Measurements from ENCODE around the gene CDK16. TPM values are rescaled to one million over a fixed set of nuclear protein-coding genes. Genes with fewer than 3 reads are reported as not detected.

CDK16 gene
- total and polyA plus RNA-seq, 8 donors, result 29.9 to 47.9 (median 37.1) TPM

DNA sequence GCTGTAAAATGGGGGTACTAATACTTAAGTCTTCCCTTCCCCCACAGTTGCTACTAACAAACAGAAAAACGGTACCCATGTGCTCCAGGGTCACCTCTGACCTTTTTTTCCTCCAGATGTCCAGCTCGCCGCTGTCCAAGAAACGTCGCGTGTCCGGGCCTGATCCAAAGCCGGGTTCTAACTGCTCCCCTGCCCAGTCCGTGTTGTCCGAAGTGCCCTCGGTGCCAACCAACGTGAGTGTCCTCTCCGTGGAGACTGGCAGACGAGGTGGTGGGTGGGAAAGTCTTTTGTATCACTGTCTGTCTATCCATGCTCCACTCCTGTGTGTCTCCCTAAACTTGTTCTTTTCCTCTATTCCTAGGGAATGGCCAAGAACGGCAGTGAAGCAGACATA is 19.8 kb upstream of the CDK16 start:
- 82 to 92% methylated on average over 15 of the region's 15 CpGs for WGBS, 2 donors
- TF ChIP-seq, protein P1, sequence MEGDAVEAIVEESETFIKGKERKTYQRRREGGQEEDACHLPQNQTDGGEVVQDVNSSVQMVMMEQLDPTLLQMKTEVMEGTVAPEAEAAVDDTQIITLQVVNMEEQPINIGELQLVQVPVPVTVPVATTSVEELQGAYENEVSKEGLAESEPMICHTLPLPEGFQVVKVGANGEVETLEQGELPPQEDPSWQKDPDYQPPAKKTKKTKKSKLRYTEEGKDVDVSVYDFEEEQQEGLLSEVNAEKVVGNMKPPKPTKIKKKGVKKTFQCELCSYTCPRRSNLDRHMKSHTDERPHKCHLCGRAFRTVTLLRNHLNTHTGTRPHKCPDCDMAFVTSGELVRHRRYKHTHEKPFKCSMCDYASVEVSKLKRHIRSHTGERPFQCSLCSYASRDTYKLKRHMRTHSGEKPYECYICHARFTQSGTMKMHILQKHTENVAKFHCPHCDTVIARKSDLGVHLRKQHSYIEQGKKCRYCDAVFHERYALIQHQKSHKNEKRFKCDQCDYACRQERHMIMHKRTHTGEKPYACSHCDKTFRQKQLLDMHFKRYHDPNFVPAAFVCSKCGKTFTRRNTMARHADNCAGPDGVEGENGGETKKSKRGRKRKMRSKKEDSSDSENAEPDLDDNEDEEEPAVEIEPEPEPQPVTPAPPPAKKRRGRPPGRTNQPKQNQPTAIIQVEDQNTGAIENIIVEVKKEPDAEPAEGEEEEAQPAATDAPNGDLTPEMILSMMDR (IDR thresholded peaks at IDR 0.05), result no peak
- H3K27ac ChIP-seq, result no peak overlapping the region
- H3K27me3 ChIP-seq, result no peaks in the 10 kb centered on the region
- no peaks in the 10 kb centered on the region for H3K9me3 ChIP-seq
- no peak for ATAC-seq
- DNase-seq, result peak in 1 of 6 donors; percentile 40
- intact Hi-C loops (cut with DNase I), result loop anchor here in 1 of 3 donors (10.0 kb wide), 1 partner anchor 176 kb away; the partner anchor contains the start of gene ZNF157
- H3K4me1 ChIP-seq, result peaks cover 0 to 25% (median 11%) of the 10 kb centered on the region in 3 donors
- no peak overlapping the region for H3K4me3 ChIP-seq
- peaks cover 7 to 52% (median 41%) of the 10 kb centered on the region in 3 donors for H3K36me3 ChIP-seq
- FAIRE-seq, result no peak

DNA sequence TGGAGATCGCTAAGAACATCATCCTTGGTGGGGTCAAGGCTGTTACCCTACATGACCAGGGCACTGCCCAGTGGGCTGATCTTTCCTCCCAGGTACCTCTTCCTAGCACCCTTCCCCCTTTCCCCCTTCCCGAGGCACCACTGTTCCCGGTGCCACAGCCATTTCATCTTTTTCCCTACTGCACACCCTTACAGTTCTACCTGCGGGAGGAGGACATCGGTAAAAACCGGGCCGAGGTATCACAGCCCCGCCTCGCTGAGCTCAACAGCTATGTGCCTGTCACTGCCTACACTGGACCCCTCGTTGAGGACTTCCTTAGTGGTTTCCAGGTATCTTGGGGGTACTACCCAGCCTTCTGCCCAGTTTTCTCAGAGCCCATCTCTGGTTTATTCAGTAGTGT is 19.2 kb upstream of the CDK16 start:
- H3K4me3 ChIP-seq, result no peak overlapping the region
- H3K36me3 ChIP-seq, result peaks cover 7 to 58% (median 43%) of the 10 kb centered on the region in 3 donors
- no peak for ATAC-seq
- intact Hi-C loops (cut with DNase I), result loop anchor here in 1 of 3 donors (10.0 kb wide), 1 partner anchor 176 kb away; the partner anchor contains the start of gene ZNF157
- no peak for FAIRE-seq
- no peak for DNase-seq
- H3K4me1 ChIP-seq, result peaks cover 0 to 25% (median 11%) of the 10 kb centered on the region in 3 donors
- 89 to 96% methylated on average over 10 of the region's 10 CpGs for WGBS, 2 donors
- TF ChIP-seq, protein P1 (IDR thresholded peaks at IDR 0.05), result no peak
- H3K27ac ChIP-seq, result no peak overlapping the region
- H3K9me3 ChIP-seq, result no peaks in the 10 kb centered on the region
- H3K27me3 ChIP-seq, result no peaks in the 10 kb centered on the region

DNA sequence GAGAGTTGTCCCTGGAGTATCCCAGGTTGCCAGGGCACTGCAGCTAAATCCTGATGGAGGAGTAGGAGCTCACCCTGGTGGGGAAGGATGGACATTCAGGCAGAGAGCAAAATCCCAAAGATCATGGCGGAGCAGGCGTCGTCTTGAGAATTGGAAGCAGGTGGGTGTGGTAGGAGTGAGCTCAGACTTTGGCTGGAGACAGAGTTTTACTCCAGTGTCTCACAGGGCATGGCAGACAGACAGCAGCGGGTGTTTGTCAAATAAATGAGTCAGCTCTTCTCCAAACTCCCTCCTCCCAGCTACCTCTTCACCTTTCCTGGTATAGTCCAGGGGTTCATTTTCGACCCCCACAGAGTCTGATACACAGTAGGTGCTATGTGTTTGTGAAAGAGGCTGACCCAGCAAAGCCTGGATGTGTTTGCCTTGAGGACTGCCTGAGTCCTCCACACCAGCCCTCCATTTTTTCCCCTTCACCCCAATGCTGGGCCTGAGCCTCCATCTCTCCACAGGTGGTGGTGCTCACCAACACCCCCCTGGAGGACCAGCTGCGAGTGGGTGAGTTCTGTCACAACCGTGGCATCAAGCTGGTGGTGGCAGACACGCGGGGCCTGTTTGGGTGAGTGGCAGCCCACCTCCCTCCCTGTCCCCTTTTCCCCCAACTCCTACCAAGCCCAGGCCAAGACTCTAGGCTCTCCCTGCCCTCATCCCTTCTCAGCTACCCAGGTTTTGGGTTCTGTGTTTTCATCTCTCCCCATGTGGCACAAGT is 17.9 kb upstream of the CDK16 start:
- Histone ChIP-seq H3K27ac (no peak overlapping the region), H3K4me1 (peaks cover 0 to 16% (median 5%) of the 10 kb centered on the region in 3 donors), H3K9me3 (no peaks in the 10 kb centered on the region), H3K36me3 (peaks cover 7 to 68% (median 43%) of the 10 kb centered on the region in 3 donors), H3K27me3 (no peaks in the 10 kb centered on the region), H3K4me3 (no peak overlapping the region)
- intact Hi-C loops (cut with DNase I), result no loop called here
- no peak for FAIRE-seq
- peak in 1 of 6 donors; percentile 33 for DNase-seq
- WGBS, 2 donors, result 82 to 91% methylated on average over 9 of the region's 9 CpGs
- ATAC-seq, result peak in 2 of 4 donors; percentile 43 to 61
- TF ChIP-seq, protein P1 (IDR thresholded peaks at IDR 0.05), result no peak

DNA sequence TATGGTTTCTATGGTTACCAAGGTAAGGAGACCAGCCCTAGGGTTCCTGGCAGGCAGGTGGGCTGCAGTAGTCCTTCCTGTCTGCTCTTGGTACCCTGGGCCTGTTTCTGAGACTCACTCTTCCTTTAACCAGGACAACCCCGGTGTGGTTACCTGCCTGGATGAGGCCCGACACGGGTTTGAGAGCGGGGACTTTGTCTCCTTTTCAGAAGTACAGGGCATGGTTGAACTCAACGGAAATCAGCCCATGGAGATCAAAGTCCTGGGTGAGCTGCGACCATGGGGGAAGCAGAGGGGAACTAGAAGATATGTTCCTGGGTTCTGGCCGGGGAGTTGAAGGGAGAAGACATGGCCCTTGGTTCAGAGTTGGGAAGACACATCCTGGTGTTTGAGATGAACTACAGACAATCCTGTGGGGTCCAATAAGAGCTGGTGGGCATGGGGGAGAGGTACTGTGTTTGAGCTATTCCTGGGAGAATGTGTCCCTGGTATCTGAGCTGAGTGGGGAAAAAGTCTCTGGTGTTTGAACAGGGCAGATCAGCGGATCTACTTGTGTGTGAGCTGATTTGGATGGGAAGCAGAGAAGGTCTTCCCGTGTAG is 17.0 kb upstream of the CDK16 start:
- Histone ChIP-seq H3K27me3 (no peaks in the 10 kb centered on the region), H3K9me3 (no peaks in the 10 kb centered on the region), H3K4me3 (no peak overlapping the region), H3K27ac (no peak overlapping the region), H3K4me1 (peaks cover 0 to 9% (median 0%) of the 10 kb centered on the region in 3 donors), H3K36me3 (peaks cover 7 to 75% (median 46%) of the 10 kb centered on the region in 3 donors)
- DNase-seq (peak in 1 of 6 donors; percentile 13), FAIRE-seq (no peak), ATAC-seq (no peak)
- 76 to 84% methylated on average over 9 of the region's 9 CpGs for WGBS, 2 donors
- TF ChIP-seq, protein P1 (IDR thresholded peaks at IDR 0.05), result no peak
- intact Hi-C loops (cut with DNase I), result no loop called here

All from pancreas (tissue), 10 donors.